HG03442 (cell line): ENCODE data around the gene CD302.
"Not testable (repeated sequence)": the region's sequence is repeated elsewhere in the genome, so short reads cannot be mapped to it uniquely, and the experiment has no call there.

ENCODE experiments used
- ATAC-seq: cut with Tn5 transposase; IDR thresholded peaks from one replicate; pipeline ENCODE4 v1.9.1; 2021; ENCODE audit warnings: mild to moderate bottlenecking, moderate library complexity; ENCODE audit not compliant: unreplicated experiment

Gene CD302

GRCh38 chr2:159795841-159796690 lies 1.9 kb downstream of the CD302 start:
- ATAC-seq, result no peak

- no peak for ATAC-seq
These were observed 4.7 kb downstream of the CD302 start for GRCh38 chr2:159793326-159793725.

GRCh38 chr2:159792599-159792998 lies 5.4 kb downstream of the CD302 start:
- ATAC-seq, result no peak

GRCh38 chr2:159792036-159792435 lies 6.0 kb downstream of the CD302 start:
- no peak for ATAC-seq

- peak; percentile 59 for ATAC-seq
These were observed 7.7 kb downstream of the CD302 start for GRCh38 chr2:159790323-159790722.

GRCh38 chr2:159788253-159788652 lies 9.8 kb downstream of the CD302 start:
- ATAC-seq, result no peak

GRCh38 chr2:159787647-159788046 lies 10.4 kb downstream of the CD302 start:
- not testable (repeated sequence) for ATAC-seq

- ATAC-seq, result no peak
These were observed 11.1 kb downstream of the CD302 start for GRCh38 chr2:159786938-159787337.

- no peak for ATAC-seq
These were observed 12.8 kb downstream of the CD302 start for GRCh38 chr2:159785195-159785594.

- ATAC-seq, result not testable (repeated sequence)
These were observed 13.3 kb downstream of the CD302 start for GRCh38 chr2:159784744-159785143.

- ATAC-seq, result no peak
These were observed 14.5 kb downstream of the CD302 start for GRCh38 chr2:159783556-159783955.

GRCh38 chr2:159776321-159776720 lies 21.7 kb downstream of the CD302 start:
- no peak for ATAC-seq

GRCh38 chr2:159775021-159775420 lies 23.0 kb downstream of the CD302 start:
- ATAC-seq, result no peak

- ATAC-seq, result no peak
These were observed 23.5 kb downstream of the CD302 start for GRCh38 chr2:159774370-159774990.

GRCh38 chr2:159773886-159774285 lies 24.1 kb downstream of the CD302 start:
- no peak for ATAC-seq

- ATAC-seq, result no peak
These were observed 24.6 kb downstream of the CD302 start for GRCh38 chr2:159773426-159773825.

GRCh38 chr2:159769147-159769546 lies 28.9 kb downstream of the CD302 start:
- no peak for ATAC-seq

GRCh38 chr2:159762075-159762474 lies 35.9 kb downstream of the CD302 start:
- no peak for ATAC-seq

GRCh38 chr2:159760326-159760725 lies 37.7 kb downstream of the CD302 start:
- ATAC-seq, result no peak

- no peak for ATAC-seq
These were observed 38.4 kb downstream of the CD302 start for GRCh38 chr2:159759577-159759976.

- ATAC-seq, result no peak
These were observed 39.3 kb downstream of the CD302 start for GRCh38 chr2:159758686-159759085.

- no peak for ATAC-seq
These were observed 39.8 kb downstream of the CD302 start for GRCh38 chr2:159758239-159758638.
